Stimulated activated CD8-positive, alpha-beta memory T cell treated with anti-CD3 and anti-CD28 coated beads, Interleukin-12 subunit alpha, Interleukin-12 subunit beta, amount 100 ng/mL, for 1 hour (primary cell): Measurements from ENCODE around the gene UQCC2.

Experiments
- DNase-seq: peaks from one replicate; pipeline ENCODE4 v3.0.0-alpha.2; 2020; ENCODE audit warnings: low read depth

The UQCC2 gene

DNA sequence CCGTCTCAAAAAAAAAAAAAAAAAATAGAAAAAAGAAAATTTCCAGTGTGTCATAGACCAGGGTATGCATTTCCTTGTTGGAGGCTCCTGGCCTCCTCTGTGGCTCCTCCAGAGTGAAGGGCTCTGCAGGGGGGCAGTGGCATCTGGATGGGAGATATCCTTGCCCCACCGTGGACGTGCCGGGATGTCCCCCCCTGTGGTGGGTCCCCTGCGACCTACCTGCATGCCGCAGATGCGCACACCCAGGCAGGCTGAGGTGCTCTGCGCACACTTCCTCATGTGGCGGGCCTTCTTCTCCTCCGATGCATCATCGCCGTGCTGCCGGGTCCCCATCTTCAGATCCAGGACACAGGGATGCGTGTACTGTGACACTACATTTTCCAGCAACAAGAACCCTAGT lies 13.7 kb upstream of the UQCC2 start:
- DNase-seq, result no peak

DNA sequence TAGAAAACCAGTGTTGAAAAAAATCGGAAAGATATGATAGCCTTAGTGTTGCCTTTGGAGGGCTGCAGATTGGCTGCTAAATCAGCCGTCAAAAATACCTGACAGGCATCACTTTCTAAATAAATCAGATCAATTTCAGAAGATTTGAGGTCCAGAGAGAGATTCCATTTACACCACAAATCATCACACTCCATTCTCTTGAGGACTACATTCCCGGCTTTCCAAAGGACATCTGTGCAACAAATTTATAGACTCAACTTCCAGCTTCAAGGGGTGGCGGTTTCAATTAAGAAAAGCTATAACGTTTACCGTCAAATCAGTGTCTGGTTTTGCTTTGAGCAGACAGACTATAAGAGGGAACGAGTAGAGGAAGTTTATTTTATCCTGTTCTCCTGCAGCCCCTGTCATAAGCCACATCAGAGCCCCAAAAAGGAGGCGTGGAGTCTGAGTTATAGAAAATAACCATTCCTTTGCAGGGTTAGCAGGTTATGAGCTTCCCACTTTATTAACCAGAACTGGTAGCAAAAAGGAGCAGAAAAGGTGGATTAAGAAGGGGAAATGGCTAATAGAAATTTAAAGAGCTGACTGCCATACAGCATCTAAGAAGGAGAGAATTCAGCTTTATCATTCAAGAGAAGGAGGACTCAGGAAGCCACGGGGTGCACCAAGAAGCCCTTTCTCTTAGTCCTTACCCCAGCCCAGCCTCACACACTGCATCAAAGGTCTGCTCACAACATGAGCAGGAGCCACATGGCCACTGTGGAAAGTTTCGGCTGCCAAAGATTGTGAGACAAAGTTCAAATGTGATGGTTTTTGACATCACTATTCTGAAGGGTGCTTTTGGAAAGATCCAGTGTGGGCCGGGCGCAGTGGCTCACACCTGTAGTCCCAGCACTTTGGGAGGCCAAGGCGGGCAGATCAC lies 12.9 kb upstream of the UQCC2 start:
- no peak for DNase-seq

DNA sequence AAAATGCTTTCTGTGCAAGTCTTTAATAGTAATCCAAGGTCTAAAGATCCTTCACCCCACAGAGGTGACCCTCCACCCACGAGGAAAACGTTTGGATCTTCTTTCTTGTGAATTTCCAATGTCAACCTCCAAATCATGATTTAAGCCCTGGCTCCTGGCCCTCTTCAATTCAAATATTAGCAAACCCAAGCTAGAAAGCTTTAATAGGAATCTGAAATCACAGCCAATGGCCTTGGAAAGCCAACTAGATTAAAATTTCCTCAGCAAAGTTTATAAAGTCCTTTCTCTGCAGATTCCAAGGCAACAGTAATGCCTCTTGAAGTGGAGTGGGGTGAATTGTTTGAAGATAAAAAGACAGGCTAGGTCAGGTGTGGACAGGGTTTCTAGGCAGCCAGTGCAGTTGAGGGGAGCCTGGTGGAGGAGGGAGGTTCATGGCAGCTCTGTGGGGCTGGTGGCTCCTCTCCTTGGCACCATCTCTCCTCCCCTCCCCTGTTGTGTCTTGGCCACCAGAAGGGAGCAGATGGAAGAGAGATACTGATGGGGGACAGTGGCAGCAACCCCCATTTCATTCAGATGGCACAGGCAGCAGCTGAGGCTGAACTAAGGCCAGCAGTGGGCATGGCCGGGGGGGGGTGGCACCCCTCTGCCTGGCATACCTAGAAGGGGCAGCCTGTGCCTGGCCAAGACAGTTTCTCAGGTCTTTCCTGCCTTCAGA lies 12.0 kb upstream of the UQCC2 start:
- no peak for DNase-seq

DNA sequence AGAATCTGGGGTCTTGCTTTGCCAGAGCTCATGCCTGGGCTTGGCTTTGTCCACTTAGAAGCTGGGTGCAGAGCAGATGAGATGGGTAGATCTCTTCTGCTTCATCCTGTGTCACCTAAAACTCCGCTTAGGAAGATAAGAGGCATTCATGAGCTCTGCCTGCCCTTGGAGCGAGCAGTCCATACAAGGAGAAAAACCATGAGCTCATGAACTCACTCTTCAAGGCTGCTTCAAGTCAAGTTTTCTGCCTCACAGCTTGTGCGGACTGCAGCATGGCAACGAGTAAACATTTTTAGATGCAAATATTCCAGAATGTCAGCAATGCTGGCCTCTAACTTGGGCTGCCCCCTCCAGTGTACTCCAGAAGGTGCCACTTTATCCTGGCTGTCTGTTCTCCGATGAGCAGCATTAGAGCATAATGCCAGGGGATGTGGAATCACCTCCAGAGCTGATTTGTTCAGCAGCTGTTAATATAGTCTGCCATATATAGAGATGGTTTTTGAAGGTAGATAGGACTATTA lies 10.7 kb upstream of the UQCC2 start:
- no peak for DNase-seq

DNA sequence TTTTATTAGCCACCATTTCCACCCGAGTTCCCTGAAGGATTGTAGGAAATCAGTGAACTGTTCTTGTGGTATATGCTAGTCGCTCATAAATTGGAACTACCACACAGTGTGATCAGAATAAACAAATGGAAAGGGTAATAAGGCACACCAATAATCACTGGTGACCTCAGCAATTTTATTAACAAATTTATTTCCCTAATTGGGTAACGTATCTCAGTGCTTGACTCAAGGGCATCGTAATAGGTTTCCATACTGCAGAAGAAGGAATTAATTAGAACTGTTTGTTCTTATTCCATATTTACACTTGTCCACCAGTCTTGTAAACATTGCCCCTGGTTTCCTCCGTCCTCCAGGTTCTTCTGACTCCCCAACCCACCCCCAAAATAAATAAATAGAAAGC lies 10.0 kb upstream of the UQCC2 start:
- no peak for DNase-seq

DNA sequence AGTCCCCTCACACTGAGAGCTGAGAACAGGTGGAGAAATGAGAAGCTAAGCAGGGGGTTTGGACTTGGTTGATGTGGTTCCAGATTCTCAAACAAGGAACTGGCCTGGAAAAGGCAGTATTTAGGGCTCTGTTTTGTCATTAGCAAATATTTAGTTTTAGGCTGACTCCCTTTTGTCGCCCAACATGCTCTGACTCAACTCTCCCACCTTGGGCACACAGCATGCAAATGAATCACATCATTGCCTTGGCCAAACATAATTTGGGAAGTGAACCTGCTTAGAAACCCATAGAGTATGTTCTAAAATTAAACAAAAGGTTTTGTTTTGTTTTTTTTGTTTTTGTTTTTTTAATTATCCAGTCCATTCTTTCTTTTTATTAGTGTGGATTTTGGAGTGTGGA lies 9.5 kb upstream of the UQCC2 start:
- DNase-seq, result no peak

DNA sequence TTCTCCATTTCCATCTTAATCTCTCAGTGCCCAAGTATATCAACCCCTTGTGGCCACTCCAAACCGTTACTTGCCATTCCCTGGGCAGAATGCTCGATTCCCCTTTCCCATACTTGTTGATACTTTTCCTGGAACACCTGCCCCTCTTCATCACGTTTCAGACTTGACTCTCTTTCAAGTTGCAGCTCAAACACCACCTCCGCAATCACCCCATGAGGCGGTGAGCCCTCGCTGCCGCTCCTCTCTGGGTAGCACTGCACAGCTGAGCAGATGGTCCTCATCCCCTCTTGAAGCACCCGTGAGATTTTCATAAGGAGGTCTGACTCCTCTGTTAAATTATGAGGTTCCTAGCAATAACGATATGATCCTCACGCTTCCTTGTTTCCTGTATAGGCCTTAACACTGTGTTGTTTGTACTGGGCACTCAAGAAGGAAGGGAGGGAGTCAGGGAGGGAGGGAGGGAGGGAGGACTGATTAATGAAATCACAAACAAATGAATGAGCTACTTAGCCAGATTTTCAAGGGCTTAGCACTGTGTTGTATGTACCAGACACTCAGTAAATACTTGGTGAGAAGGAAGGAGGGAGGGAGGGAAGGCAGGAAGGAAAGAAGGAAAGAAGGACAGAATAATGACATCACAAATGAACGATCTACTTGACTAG lies 8.0 kb upstream of the UQCC2 start:
- DNase-seq, result no peak

DNA sequence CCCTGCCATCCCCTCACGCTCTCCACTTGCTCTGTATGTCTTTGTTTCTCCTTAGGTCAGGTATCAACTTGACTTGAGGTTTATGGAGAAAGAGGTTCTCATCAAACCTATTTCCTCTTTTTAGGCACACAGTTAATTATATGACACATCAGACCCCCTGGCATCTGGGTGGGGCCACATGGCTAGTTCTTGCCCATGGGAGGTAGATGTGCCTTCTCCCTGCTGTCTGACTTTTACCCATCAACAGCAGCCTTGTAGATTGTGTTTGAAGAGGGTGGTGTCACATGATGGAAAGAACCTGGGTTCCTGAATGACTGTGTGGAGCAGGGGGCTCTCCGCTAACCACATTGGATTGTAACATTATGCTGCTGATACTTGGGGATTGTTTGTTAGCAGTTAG lies 7.2 kb upstream of the UQCC2 start:
- no peak for DNase-seq

DNA sequence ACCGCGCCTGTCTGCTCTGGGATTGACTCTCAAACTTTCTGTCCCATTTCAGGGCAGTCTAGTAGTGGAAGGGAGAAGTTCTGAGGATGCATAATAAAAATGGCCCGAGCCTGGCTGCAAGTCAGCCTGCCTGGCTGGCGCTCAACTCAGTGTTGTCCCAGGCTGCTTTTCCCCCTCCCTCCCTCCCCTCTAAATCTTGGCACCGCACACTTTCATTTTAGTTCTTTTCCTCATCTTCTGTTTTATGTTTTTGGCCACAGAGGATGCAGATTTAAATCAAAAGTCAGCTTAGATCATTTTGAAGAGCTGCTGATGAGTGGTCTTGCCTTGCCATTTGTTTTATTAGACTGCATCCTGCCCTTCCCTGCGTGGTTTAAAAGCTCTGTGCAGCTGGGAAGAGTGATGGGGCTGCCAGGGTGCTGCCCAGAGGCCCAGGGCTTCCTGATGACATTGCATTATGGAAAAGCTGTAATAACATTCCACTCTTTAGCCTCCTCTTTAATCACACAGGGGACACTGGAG lies 6.5 kb upstream of the UQCC2 start:
- no peak for DNase-seq

DNA sequence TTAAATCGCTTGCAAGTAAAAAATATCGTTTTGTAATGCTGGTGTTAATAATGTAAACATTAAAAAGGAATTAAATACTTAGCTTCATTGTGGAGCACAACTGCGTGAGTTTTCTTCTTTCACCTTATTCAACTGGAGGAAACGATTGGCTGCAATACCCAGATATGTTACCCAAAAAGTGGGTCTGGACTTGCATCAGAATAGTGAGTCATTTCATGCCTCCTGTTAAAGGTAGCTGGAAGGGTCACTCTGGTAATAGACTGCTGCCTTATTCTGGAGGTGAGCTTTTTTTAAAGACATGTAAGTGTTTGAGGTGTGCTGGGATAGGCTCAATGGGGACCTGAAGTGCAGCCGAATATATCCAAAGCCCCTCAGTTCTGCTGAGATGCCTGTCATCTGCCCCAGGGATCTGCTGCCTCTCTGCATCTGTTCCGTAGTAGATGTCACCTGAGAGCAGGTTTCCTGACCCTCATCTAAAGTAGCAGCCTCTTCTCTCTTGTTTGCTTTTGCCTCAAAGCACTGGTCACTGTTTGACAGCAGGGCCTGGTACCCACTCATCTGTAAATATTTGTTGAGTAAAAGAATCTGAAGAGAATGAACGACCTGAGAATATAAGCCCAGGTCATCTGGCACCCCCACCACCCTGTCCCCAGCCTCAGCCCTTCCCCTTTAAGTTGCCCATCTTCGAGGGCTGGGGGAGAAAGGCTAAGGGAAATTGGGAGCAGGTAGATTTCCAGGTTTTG lies 5.6 kb upstream of the UQCC2 start:
- DNase-seq, result no peak

DNA sequence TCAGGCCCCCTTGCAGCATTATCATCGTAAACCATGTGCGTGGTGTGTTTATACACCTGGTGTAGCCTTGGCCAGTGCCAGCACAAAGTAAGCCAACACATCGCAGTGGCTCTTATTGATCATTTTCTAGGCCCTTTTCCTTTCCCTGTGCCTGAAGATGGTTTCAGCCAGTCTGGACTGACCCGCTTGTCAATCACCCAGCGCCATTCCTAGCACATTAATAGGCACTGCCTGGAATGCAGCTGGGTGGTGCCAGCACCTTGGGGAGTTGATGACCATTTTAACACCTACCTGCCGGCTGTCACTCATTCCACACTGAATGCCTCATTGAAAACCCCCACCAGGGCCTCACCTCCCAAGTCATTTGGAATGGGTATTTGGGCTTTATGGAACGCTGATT lies 4.9 kb upstream of the UQCC2 start:
- DNase-seq, result no peak

DNA sequence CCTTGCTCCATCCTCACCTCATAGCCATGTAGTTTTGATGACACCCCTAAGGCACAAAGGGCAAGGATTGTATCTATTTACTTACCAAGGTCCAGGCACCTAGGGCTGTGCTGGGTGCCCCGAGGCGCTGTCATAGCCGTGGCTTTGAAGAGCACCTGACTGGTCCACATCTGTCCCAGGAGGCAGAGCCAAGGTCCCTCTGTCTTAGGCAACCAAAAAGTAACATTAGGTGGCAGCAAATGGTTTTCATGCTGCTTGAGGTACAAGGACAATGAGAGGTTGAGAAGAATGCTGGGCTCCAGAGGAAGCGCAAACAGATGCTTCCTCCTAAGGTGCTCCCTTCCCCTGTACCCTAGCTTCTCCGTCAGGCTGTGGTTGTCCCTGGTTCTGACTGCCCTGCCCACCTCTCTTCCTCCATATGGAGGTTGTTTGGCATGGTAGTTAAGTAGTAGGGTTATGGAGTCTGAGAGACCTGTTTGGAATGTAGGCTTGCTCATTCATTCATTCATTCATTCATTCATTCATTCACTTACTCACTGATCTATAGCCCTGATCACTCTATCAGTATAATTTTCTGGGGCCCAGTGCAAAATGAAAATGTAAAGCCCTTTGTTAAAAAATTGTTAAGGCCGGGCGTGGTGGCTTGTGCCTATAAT lies 3.0 kb upstream of the UQCC2 start:
- no peak for DNase-seq

DNA sequence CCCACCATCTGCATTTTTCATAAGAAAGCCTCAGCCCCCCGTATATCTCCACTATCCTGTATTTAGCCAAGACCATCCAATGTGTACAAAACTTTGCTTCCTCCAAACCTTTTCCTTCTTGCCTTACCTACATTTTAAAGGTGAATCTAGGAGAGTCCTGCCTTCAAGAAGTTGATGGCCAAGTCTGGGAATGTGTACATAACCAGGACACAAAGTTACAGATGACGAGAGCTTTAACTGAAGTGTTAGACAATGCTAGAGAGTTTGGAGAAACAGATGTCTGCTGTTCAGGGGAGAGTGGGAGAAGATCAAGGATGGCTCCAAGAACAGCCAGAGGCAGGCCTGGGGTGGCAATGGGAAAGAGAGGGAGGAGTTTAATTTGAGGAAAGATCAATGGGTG lies 2.3 kb upstream of the UQCC2 start:
- DNase-seq, result no peak

DNA sequence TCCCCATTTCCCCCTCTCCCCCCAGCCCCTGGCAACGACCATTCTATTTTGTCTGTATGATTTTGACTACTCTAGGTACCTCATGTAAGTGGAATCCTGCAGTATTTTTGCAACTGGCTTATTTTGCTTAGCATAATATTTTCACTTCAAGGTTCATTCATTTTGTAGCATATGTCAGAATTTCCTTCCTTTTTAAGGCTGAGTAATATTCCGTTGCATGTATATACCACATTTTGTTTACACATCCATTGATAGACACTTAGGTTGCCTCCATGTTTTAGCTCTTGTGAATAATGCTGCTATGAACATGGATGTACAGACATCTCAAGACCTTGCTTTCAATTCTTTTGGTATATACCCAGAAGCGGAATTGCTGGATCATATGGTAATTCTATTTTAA lies 1.4 kb upstream of the UQCC2 start:
- DNase-seq, result no peak

DNA sequence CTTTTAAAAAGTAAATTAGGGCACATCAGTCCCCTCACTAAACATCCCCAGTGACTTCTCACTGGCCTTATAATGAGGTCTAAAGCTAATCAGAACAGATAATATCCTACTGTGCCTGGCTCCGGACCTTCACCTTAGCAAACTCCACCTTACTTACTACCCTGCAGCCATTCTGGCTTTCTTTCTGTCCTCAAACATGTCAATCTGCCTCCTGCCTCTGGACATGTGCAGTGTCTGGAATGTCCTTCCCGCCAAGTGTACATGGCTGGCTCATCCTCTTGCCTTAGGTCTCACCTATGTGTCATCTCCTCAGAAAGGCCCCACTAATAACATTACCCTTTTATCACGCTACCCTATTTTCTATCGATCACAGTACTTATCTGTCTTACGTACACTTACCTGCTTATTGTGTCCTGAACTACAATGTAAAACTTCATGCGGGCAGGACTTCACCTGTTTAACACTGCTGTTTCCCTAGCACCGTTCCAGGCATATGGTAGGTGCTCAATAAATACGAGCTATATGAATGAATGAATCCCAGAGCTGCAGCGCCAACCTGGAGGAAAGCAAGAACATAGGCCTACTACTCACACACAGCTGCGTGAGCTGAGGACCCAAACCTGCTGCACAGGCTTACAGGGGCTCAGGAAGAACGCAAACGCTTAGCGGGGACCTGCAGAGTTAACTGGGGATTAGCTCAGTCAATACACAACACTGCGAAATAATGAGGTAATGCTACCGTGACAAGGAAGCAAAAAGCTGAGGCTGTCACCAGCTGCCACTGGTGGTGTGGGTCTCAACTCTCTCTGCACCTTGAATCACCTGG lies 991 bp downstream of the UQCC2 start:
- no peak for DNase-seq

DNA sequence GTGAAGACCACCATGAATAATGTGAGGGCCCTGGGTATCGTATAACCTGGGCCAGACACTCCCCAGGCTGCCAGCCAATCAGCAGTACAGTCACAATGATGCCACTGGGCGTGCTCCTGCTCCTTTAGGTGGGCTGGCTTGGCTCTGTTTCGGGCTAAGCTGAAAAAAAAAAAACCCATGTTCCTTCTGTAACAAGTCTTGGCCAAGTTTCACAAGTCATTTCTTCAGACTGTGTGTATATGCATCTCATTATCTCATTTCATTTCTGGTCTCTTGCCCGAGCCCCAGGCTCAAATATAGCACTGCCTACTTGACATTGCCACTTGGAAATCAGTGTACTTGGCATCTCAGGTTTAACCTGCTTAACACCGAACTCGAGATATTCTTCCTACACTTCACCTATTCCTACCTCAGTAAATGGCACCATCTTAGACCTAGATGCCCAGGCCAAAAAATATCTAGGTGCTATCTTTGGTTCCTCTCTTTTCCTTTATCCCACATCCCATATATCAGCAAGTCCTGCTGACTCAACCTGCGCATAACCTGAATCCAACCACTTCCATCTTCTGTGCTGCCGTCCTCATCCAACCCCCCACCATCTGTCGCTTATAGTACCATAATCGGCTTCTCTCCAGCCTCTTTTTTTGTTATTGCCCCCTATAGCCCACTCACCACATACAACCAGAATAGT lies 1.8 kb downstream of the UQCC2 start:
- DNase-seq, result no peak

DNA sequence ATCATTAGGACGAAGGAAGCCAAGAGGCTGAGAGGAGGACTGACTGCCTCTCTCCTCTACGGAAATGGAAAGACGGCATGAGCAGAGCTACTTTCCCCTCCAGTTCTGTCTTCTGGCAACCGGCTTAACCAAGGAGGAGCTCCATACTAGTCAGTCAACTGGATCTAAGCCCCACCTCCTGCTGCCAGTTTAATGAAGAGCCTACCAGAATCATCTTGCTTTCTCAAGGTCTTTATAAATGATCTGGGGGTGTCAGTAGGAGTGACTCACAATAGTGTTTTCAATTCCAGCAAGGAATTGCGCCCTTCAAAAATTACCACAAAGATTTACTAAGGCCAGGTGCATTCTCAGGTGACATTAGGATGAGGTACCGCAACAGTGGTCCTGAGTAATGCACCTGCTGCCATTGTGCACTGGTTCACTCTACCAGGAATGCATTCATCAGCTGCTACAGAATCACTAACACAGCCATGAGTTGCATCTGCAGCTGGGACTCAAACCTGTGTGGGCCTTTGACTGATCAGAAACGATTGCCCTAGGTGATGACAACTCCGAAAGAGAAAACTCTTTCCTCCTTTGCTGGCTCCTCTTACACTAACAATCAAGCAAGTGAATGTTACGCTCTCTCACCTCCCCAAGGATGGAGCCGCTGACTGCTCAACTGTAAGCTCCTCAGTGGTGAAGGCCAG lies 2.8 kb downstream of the UQCC2 start:
- DNase-seq, result no peak

DNA sequence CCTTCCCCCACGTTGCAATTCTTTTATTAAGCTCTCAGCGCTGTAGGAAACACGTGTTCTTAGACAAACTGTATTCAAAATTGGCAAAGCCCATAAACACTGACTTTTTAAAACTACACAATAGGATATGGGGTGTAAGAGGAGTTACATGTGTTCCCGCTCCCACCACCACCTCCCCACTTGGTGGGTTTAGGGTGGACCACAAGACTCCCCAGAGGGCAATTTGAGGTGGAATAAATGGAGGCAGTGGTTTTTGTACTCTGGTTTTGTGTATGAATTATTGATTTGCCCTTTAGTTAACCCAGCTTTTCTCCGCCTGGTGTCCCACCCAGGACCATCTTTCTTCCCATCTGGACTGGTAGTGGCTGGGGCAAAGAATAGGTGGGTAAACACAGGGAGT lies 3.7 kb downstream of the UQCC2 start:
- DNase-seq, result no peak
